Measurements from ENCODE around the gene MDFIC2.

The MDFIC2 gene

GRCh38 chr3:70179111-70179510, 133.3 kb downstream of the MDFIC2 start:
- in situ Hi-C loops (cut with HindIII; ENCODE audit: low sequenced_read_pairs): no loop called here
- no peak for DNase-seq (ENCODE audit: low read depth, low spot score)
- H3K4me3 ChIP-seq (ENCODE audit: low read depth, low read length): no peak overlapping the region
- no peak for TF ChIP-seq CTCF (IDR thresholded peaks at IDR 0.05; ENCODE audit: low read depth, low read length)

GRCh38 chr3:70177881-70178645, 134.4 kb downstream of the MDFIC2 start:
- DNase-seq (ENCODE audit: low read depth, low spot score): no peak
- no peak overlapping the region for H3K4me3 ChIP-seq (ENCODE audit: low read depth, low read length)
- in situ Hi-C loops (cut with HindIII; ENCODE audit: low sequenced_read_pairs): no loop called here
- no peak for TF ChIP-seq CTCF (IDR thresholded peaks at IDR 0.05; ENCODE audit: low read depth, low read length)

- DNase-seq (ENCODE audit: low read depth, low spot score): no peak
- TF ChIP-seq CTCF (IDR thresholded peaks at IDR 0.05; ENCODE audit: low read depth, low read length): no peak
- no peak overlapping the region for H3K4me3 ChIP-seq (ENCODE audit: low read depth, low read length)
- in situ Hi-C loops (cut with HindIII; ENCODE audit: low sequenced_read_pairs): no loop called here
Observed at GRCh38 chr3:70176224-70176623, 136.2 kb downstream of the MDFIC2 start.

- DNase-seq (ENCODE audit: low read depth, low spot score): no peak
- in situ Hi-C loops (cut with HindIII; ENCODE audit: low sequenced_read_pairs): no loop called here
- no peak for TF ChIP-seq CTCF (IDR thresholded peaks at IDR 0.05; ENCODE audit: low read depth, low read length)
- H3K4me3 ChIP-seq (ENCODE audit: low read depth, low read length): no peak overlapping the region
Observed at GRCh38 chr3:70156808-70157207, 155.6 kb downstream of the MDFIC2 start.

GRCh38 chr3:70150599-70150998, 161.8 kb downstream of the MDFIC2 start:
- no peak for TF ChIP-seq CTCF (IDR thresholded peaks at IDR 0.05; ENCODE audit: low read depth, low read length)
- no peak for DNase-seq (ENCODE audit: low read depth, low spot score)
- in situ Hi-C loops (cut with HindIII; ENCODE audit: low sequenced_read_pairs): no loop called here
- H3K4me3 ChIP-seq (ENCODE audit: low read depth, low read length): no peak overlapping the region

GRCh38 chr3:70149714-70150400, 162.6 kb downstream of the MDFIC2 start:
- in situ Hi-C loops (cut with HindIII; ENCODE audit: low sequenced_read_pairs): no loop called here
- no peak for TF ChIP-seq CTCF (IDR thresholded peaks at IDR 0.05; ENCODE audit: low read depth, low read length)
- DNase-seq (ENCODE audit: low read depth, low spot score): no peak

More at GRCh38 chr3:70149714-70150400, 162.6 kb downstream of the MDFIC2 start:
- no peak overlapping the region for H3K4me3 ChIP-seq (ENCODE audit: low read depth, low read length)
